Renal pelvis (tissue), 4 donors: ENCODE data around the gene LYPD3. TPM values are rescaled to one million over a fixed set of nuclear protein-coding genes. Genes with fewer than 3 reads are reported as not detected.

Source experiments
- DNase-seq: peaks from one replicate; pipeline ENCODE4 v3.0.0-alpha.2; 2013
- polyA plus RNA-seq, 3 donors: library from polyadenylated mRNA; unstranded; fragments of 120-200 nt; gene quantifications; one replicate each; pipeline ENCODE4 v1.2.1, GENCODE V29; 2013; ENCODE audit not compliant: insufficient read length in 3 of 3

Gene LYPD3
- polyA plus RNA-seq, 3 donors, result 1.4 to 4.1 (median 2.2) TPM

GRCh38 chr19:43435775-43436174, 29.6 kb downstream of the LYPD3 start:
- DNase-seq, result no peak

GRCh38 chr19:43433689-43434088, 31.7 kb downstream of the LYPD3 start:
- no peak for DNase-seq

DNA sequence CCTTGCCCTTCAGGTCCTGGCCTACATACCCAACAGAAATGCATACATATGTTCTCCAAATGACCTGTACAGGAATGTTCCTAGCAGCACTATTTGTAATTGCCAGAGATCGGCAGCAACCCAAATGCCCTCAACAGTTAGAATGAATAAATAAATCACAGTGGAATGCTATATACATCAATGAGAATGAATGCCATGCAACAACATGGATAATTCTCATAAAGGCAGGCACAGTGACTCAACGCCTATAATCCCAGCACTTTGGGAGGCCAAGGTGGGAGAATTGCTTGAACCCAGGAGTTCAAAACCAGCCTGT, 32.1 kb downstream of the LYPD3 start:
- no peak for DNase-seq

- no peak for DNase-seq
Measured at GRCh38 chr19:43430976-43431375, 34.4 kb downstream of the LYPD3 start.

DNA sequence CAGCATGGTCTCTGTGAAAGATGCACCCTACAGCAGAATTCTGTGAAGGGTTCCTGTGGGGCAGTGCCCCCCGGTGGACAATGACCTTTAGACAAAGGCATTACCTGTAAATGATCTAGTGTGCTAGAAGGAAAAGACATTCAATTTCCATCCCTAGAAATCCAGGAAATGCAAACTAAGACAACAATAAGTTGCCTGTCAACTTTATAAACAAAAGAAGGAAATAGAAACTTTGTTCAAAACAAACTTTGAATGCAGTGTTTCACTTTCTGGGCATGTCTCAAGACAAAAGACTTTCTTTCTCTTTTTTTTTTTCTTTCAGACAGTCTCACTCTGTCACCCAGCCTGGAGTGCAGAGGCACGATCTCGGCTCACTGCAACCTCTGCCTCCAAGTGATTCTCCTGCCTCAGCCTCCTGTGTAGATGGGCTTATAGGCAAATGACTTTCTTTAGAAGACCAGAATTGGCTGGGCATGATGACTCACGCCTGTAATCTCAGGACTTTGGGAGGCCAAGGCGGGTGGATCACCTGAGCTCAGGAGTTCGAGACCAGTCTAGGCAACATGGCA, 35.2 kb downstream of the LYPD3 start:
- no peak for DNase-seq

DNA sequence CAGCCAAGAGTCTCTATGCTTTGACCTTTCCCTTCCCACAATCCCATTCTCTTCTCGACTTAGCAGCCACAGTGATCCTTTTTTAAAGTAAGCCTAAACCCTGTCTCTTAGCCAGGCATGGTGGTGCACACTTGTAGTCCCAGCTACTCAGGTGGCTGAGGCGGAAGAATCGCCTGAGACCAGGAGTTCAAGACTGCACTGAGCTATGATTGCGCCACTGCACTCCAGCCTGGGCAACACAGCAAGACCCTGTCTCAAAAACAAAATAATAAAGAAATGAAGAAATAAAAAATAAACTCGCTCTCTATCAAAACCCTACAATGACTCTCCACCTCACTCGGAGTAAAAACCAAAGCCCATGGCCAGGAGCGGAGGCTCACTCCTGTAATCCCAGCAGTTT, 36.0 kb downstream of the LYPD3 start:
- DNase-seq, result no peak

DNA sequence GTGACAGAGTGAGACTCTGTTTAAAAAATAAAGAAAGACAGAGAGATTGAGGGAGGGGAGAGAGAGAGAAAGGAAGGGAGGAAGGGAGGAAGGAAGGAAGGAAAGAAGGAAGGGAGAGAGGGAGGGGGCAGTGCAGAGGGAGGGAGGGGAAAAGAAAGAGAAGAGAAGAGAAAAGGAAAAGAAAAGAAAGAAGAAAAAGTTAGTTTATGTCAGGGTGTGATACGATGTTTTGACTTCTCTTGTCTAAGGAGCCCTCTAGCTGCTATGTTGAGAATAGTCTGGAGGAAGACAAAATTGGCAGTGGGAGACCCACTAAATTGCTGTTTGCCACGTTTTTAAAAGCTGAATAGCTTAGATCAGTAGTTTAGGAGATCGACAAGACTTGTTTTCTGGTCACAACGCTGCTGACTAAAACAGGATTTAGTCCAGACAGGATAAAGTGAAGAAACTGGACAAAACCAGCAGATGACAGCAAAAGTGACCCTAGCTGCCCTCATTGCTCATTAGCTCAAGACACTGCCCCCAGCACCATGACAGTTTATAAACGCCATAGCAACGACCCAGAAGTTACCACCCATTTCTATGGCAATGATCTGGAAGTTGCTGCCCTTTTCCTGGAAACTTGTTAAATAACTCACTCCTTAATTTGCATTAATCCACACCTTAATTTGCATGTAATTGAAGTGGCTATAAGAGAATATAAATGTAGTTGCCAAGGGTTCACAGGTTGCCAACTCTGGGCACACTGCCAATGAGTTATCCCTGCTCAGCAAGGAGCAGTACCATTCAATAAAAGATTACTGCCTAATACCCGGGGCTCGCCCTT, 39.6 kb downstream of the LYPD3 start:
- DNase-seq, result no peak

- DNase-seq, result no peak
Measured at GRCh38 chr19:43423779-43424178, 41.6 kb downstream of the LYPD3 start.

- DNase-seq, result no peak
Measured at GRCh38 chr19:43422689-43423066, 42.7 kb downstream of the LYPD3 start.

GRCh38 chr19:43422000-43422688, 43.3 kb downstream of the LYPD3 start:
- no peak for DNase-seq

DNA sequence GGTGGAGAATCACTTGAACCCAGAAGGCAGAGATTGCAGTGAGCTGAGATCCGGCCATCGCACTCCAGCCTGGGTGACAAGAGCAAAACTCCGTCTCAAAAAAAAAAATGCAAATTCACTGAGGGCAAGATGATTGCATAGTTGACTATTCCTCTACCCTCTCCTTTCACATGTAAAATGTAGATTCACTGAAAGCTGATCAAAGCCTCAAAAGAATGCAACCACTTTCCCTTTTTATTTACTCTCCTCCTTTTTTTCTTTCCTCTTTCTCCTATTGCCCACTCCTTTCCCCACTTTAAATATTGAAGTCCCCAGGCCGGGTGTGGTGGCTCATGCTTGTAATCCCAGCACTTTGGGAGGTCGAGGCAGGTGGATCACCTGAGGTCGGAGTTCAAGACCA, 44.5 kb downstream of the LYPD3 start:
- DNase-seq, result no peak

DNA sequence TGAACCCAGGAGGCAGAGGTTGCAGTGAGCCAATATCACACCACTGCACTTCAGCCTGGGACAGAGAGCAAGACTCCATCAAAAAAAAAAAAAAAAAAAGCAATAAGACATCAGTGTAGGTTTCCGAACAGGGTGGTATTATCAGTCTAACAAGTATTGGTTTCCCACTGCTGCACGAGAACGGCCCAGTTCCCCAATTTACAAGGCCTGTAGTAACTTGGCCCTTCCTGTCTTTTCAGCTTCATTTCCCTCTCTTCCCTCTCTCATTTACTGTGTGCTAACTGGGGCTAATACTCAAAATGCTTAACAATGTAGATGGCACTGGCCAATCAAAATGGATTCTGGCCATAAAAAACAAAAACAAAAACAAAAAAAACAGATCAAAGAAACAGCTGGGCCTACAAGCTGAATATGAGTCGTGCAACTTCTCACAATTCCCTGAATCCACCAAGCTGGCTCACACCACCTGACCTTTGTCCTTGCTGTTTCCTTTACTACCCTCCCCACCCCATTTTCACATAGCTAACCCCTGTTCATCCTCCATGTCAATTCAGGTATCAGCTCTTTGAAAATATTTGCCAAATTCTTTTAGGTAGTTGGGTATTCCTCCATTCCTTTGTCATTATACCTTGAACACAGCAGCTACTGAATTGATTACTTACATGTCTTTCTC, 48.3 kb downstream of the LYPD3 start:
- DNase-seq, result no peak

- no peak for DNase-seq
Measured at GRCh38 chr19:43414554-43414953, 50.9 kb downstream of the LYPD3 start, which contains the start of gene TEX101. TSS of gene TEX101 (plus strand) at chr19:43414890. CDS start at chr19:43415920, 1,030 bp downstream.

DNA sequence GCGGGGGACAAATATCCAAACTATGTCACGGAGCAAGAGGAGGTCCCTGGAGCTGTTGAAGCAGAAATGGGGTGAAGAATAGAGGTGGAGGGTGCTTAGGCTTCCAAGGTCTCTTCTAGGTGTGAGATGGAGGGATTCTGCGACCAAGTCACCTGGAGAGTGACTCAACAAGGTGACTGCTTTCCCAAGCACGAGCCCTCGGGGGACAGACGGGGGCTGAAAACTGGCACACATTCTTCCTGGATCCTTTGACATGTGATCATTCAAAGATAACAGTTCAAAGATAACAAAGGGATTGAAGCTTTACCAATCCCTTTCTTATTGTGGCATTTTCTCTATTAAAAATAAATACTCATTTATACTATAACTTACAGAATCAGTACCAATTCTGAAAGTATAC, 53.0 kb downstream of the LYPD3 start:
- no peak for DNase-seq

Other genes starting within 250 kb of the LYPD3 start
- gene PSG9, start 196.1 kb downstream of the LYPD3 start, polyA plus RNA-seq, result not detected
- gene CD177, start 111.9 kb downstream of the LYPD3 start, polyA plus RNA-seq, result under 1 TPM in 2 of 3 donors, not detected in 1; 0.23 to 0.44 TPM
- not detected for gene TEX101, start 50.7 kb downstream of the LYPD3 start, polyA plus RNA-seq
- gene PHLDB3, start 39.1 kb upstream of the LYPD3 start, polyA plus RNA-seq, result 10 to 100 TPM; 10.5 to 10.9 (median 10.7) TPM
- gene ETHE1, start 61.6 kb upstream of the LYPD3 start, polyA plus RNA-seq, result 10 to 100 TPM; 25.5 to 30.8 (median 28.3) TPM
- 1 to 10 TPM; 2.7 to 3.0 (median 2.9) TPM for gene ZNF575, start 67.6 kb upstream of the LYPD3 start, polyA plus RNA-seq
- gene XRCC1, start 109.9 kb upstream of the LYPD3 start, polyA plus RNA-seq, result 10 to 100 TPM; 59.8 to 78.8 (median 71.2) TPM
- 10 to 100 TPM; 16.1 to 24.2 (median 20.2) TPM for gene PINLYP, start 110.2 kb upstream of the LYPD3 start, polyA plus RNA-seq
- 10 to 100 TPM; 12.1 to 21.0 (median 18.3) TPM for gene IRGQ, start 130.5 kb upstream of the LYPD3 start, polyA plus RNA-seq
- gene ZNF576, start 131.0 kb upstream of the LYPD3 start, polyA plus RNA-seq, result 10 to 100 TPM; 11.1 to 13.8 (median 12.7) TPM
- gene SRRM5, start 146.5 kb upstream of the LYPD3 start, polyA plus RNA-seq, result 1 to 10 TPM in 2 of 3 donors, under 1 TPM in 1; 0.48 to 2.5 (median 1.8) TPM
- gene ZNF428, start 154.0 kb upstream of the LYPD3 start, polyA plus RNA-seq, result 100 to 1,000 TPM; 107 to 138 (median 127) TPM
- gene CADM4, start 174.2 kb upstream of the LYPD3 start, polyA plus RNA-seq, result 10 to 100 TPM; 55.2 to 64.2 (median 61.2) TPM
- gene PLAUR, start 204.6 kb upstream of the LYPD3 start, polyA plus RNA-seq, result 10 to 100 TPM in 1 of 3 donors, 1 to 10 TPM in 2; 8.5 to 10.1 (median 9.8) TPM